ENCODE data around the gene FAM24B.
"Not testable (repeated sequence)": the region's sequence is repeated elsewhere in the genome, so short reads cannot be mapped to it uniquely, and the experiment has no call there.

The FAM24B gene

GRCh38 chr10:122864901-122865300 lies 14.5 kb downstream of the FAM24B start:
- no peak overlapping the region for H3K4me3 ChIP-seq (ENCODE audit: low read depth, low read length)
- no peak for DNase-seq (ENCODE audit: low read depth)
- no peak for TF ChIP-seq CTCF (IDR thresholded peaks at IDR 0.05; ENCODE audit: low read depth, low read length, missing control alignments)

- no peak overlapping the region for H3K4me3 ChIP-seq (ENCODE audit: low read depth, low read length)
- no peak for DNase-seq (ENCODE audit: low read depth)
- no peak for TF ChIP-seq CTCF (IDR thresholded peaks at IDR 0.05; ENCODE audit: low read depth, low read length, missing control alignments)
These were observed 15.2 kb downstream of the FAM24B start for GRCh38 chr10:122864194-122864592.

- no peak for TF ChIP-seq CTCF (IDR thresholded peaks at IDR 0.05; ENCODE audit: low read depth, low read length, missing control alignments)
- DNase-seq (ENCODE audit: low read depth), result no peak
- no peak overlapping the region for H3K4me3 ChIP-seq (ENCODE audit: low read depth, low read length)
These were observed 15.9 kb downstream of the FAM24B start for GRCh38 chr10:122863216-122864193.

GRCh38 chr10:122861711-122862161 lies 17.6 kb downstream of the FAM24B start:
- DNase-seq (ENCODE audit: low read depth), result no peak

GRCh38 chr10:122859527-122859926 lies 19.9 kb downstream of the FAM24B start:
- no peak for TF ChIP-seq CTCF (IDR thresholded peaks at IDR 0.05; ENCODE audit: low read depth, low read length, missing control alignments)
- no peak overlapping the region for H3K4me3 ChIP-seq (ENCODE audit: low read depth, low read length)
- DNase-seq (ENCODE audit: low read depth), result no peak

More at GRCh38 chr10:122861711-122862161, 17.6 kb downstream of the FAM24B start:
- H3K4me3 ChIP-seq (ENCODE audit: low read depth, low read length), result no peak overlapping the region
- TF ChIP-seq CTCF (IDR thresholded peaks at IDR 0.05; ENCODE audit: low read depth, low read length, missing control alignments), result no peak

- DNase-seq (ENCODE audit: low read depth); H3K4me3 ChIP-seq (ENCODE audit: low read depth, low read length): not testable (repeated sequence)
These were observed 21.3 kb downstream of the FAM24B start for GRCh38 chr10:122858042-122858441.

- no peak for TF ChIP-seq CTCF (IDR thresholded peaks at IDR 0.05; ENCODE audit: low read depth, low read length, missing control alignments)
- no peak overlapping the region for H3K4me3 ChIP-seq (ENCODE audit: low read depth, low read length)
- DNase-seq (ENCODE audit: low read depth), result no peak
These were observed 22.5 kb downstream of the FAM24B start for GRCh38 chr10:122856902-122857301.

Measured in GM12864 (cell line).